Upper lobe of left lung (tissue), 4 donors: ENCODE data around the gene MKLN1.

Experiments
- CTCF ChIP-seq, 6 experiments: fragments of 450-650 bp in 4 of 6; fragments of 200-600 bp in 2 of 6; sonication (generic) in 2 of 6; IDR thresholded peaks; one replicate each; pipeline ENCODE4 v1.5.1; 2016 to 2019; ENCODE audit warnings: antibody characterized with exemption in 6 of 6
- EP300 ChIP-seq, 4 donors: sonication (generic); formaldehyde crosslinking; IDR thresholded peaks; one replicate each; pipeline ENCODE4 v1.5.1; 2017; ENCODE audit warnings: antibody characterized with exemption in 4 of 4, control low read depth in 2 of 4
- POLR2A ChIP-seq, 4 donors: fragments of 450-650 bp; IDR thresholded peaks; one replicate each; pipeline ENCODE4 v1.5.1; 2016 to 2017; ENCODE audit warnings: antibody characterized with exemption in 4 of 4, mild to moderate bottlenecking in 2 of 4
- POLR2AphosphoS5 ChIP-seq, 2 donors: sonication (generic); formaldehyde crosslinking; IDR thresholded peaks; one replicate each; pipeline ENCODE4 v1.5.1; 2017; ENCODE audit warnings: antibody characterized with exemption in 2 of 2

DNA sequence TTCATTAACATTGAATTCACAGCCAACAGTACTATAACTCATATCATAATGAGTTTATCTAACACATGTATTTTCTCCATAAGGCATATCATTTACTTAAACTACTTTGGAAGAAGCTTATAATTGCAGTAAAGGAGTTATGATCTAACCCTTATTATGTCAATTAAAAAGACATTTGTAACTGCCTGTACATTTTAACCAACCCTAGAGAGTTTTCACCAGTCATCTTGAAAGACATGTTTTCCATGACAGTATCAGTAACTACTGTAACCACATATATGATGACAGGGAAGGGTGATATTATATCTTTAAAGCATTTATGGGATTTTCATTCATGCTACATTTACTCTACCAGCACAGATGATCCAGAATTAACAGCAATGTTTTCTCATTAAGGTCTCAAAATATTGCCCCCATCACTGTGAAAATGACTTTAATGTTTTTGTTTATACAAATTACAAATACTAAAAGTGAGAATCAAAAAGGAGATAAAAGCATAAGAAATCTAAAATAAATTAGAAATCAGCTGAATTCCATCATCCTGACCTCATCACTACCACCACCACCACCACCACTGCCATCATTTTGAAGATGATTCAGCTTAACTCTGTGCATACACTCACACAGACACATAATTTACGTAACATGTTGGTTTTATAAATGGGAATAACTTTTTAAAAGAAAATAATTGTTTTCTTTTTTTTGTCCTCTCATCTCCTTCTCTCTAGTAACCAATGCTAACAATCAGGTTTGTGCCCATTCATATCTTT lies 53.6 kb downstream of the MKLN1 start:
- TF ChIP-seq EP300 (IDR thresholded peaks at IDR 0.05) (no peak), CTCF (IDR thresholded peaks at IDR 0.05) (no peak), POLR2A (IDR thresholded peaks at IDR 0.05) (no peak), POLR2AphosphoS5 (IDR thresholded peaks at IDR 0.05) (no peak)
